BLaER1 (cell line): ENCODE data around the gene MIOX.

Experiments
- H3K27ac ChIP-seq: shearing (Covaris generic); formaldehyde crosslinking; 2 replicates; pipeline ENCODE4 v1.8.1; 2022
- H3K27me3 ChIP-seq: shearing (Covaris generic); formaldehyde crosslinking; 2 replicates; pipeline ENCODE4 v1.8.1; 2022
- H3K36me3 ChIP-seq: shearing (Covaris generic); formaldehyde crosslinking; 2 replicates; pipeline ENCODE4 v1.8.1; 2022
- H3K4me1 ChIP-seq: shearing (Covaris generic); formaldehyde crosslinking; 2 replicates; pipeline ENCODE4 v1.8.1; 2022
- H3K4me2 ChIP-seq: shearing (Covaris generic); formaldehyde crosslinking; 2 replicates; pipeline ENCODE4 v1.8.1; 2022
- H3K4me3 ChIP-seq: shearing (Covaris generic); formaldehyde crosslinking; 2 replicates; pipeline ENCODE4 v1.8.1; 2022
- H3K9ac ChIP-seq: shearing (Covaris generic); formaldehyde crosslinking; 2 replicates; pipeline ENCODE4 v1.8.1; 2022
- H3K9me3 ChIP-seq: shearing (Covaris generic); formaldehyde crosslinking; 2 replicates; pipeline ENCODE4 v1.8.1; 2022
- H4K20me1 ChIP-seq: shearing (Covaris generic); formaldehyde crosslinking; 2 replicates; pipeline ENCODE4 v1.8.1; 2022
- Cebpa-rat ChIP-seq: shearing (Covaris generic); IDR thresholded peaks from 2 replicates; pipeline ENCODE4 v1.8.1; 2022

The MIOX gene

GRCh38 chr22:50488886-50489285 lies 2.2 kb downstream of the MIOX start:
- H3K4me1 ChIP-seq = peaks cover 69% of the 10 kb centered on the region
- H3K27ac ChIP-seq = no peak overlapping the region
- TF ChIP-seq Cebpa-rat = no peak
- no peak overlapping the region for H3K4me3 ChIP-seq
- H3K36me3 ChIP-seq = no peaks in the 10 kb centered on the region
- peaks cover 7% of the 10 kb centered on the region; the same call in 1 of the 2 replicates for H4K20me1 ChIP-seq
- no peak overlapping the region for H3K4me2 ChIP-seq
- no peaks in the 10 kb centered on the region for H3K9me3 ChIP-seq
- no peak overlapping the region for H3K9ac ChIP-seq
- no peaks in the 10 kb centered on the region for H3K27me3 ChIP-seq

DNA sequence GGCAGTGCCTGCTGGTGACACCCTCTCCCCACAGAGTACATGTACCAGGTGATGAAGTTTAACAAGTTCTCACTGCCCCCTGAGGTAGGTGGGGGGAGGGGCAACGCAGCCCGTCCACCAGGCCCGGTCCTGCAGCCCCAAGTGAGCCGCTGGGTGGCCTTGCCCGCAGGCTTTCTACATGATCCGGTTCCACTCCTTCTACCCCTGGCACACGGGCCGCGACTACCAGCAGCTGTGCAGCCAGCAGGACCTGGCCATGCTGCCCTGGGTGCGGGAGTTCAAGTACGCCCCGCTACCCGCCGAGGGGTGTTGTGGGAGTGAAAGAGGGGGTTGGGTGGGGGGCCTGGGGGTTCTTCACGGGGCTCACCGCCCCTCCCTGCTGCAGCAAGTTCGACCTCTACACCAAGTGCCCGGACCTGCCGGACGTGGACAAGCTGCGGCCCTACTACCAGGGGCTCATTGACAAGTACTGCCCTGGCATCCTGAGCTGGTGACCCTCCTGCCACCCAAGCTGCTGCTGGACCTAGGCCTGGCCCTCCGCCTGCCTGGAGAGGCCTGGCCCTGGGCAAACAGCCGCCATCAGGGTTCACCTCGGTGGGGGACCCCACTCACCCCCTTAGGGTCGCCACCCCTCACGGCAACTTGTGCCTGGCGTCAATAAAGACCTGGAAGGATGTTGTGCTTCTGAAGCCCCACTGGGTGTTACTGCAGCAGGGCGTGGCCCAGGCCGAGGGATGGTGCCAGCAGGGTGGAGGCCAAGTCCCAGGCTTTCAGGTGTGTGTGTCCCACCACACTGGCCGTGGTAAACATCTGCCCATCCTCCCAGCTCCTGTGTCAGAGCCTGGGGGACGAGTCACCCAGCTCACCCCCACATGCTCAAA lies 2.9 kb downstream of the MIOX start:
- no peak overlapping the region for H3K9ac ChIP-seq
- H3K9me3 ChIP-seq = no peaks in the 10 kb centered on the region
- H3K27me3 ChIP-seq = no peaks in the 10 kb centered on the region
- H3K27ac ChIP-seq = no peak overlapping the region
- no peaks in the 10 kb centered on the region for H3K36me3 ChIP-seq
- peaks cover 62% of the 10 kb centered on the region for H3K4me1 ChIP-seq
- peak overlapping the region; percentile 82 for H3K4me2 ChIP-seq
- peaks cover under 1% of the 10 kb centered on the region; the same call in 1 of the 2 replicates for H4K20me1 ChIP-seq
- no peak for TF ChIP-seq Cebpa-rat
- H3K4me3 ChIP-seq = no peak overlapping the region

DNA sequence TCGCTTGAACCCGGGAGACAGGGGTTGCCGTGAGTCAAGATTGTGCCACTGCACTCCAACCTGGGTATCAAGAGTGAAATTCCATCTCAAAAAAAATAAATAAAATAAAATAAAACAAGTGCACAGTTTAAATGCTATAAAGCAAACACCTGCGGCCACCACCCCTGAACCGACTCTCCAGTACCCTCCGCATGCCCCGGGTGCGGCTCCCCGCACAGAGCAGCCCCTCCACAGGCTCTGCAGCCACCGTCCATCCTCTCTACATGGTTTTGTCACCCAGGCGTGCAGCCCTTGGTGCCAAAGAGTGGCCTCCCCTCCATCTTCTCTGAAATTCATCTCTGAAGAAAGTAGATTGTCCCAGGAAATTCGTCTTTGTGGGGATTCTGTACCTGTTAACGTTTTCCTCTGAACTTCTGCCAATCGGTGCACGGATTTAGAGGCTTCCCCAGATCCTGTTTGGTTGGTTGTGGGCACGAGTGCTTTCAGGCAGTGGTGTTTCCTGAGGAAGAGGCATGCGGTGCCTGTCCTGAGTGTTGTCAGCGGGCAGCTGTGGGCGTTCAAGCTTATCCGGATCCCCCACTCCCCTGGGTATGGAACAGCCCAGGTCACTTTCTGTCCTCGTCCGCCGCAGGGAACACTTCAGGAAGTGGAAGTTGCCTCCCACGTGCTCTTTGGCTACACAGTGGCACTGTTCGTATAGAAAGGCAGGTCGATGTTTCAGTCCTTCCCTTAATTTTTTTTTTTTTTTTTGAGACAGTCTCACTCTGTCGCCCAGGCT lies 4.1 kb downstream of the MIOX start:
- H3K27ac ChIP-seq = peak overlapping the region; percentile 48; the same call in 1 of the 2 replicates
- H3K4me2 ChIP-seq = peak overlapping the region; percentile 82
- H4K20me1 ChIP-seq = no peaks in the 10 kb centered on the region

GRCh38 chr22:50497093-50497492 lies 10.4 kb downstream of the MIOX start:
- no peak for TF ChIP-seq Cebpa-rat
- Histone ChIP-seq H3K4me2 (no peak overlapping the region), H3K4me1 (peaks cover 43% of the 10 kb centered on the region), H3K9ac (no peak overlapping the region), H3K9me3 (no peaks in the 10 kb centered on the region), H3K27me3 (no peaks in the 10 kb centered on the region), H3K36me3 (peaks cover 4% of the 10 kb centered on the region), H4K20me1 (no peaks in the 10 kb centered on the region), H3K27ac (no peak overlapping the region), H3K4me3 (no peak overlapping the region)

More for the DNA sequence above, 4.1 kb downstream of the MIOX start:
- Histone ChIP-seq H3K4me1 (peaks cover 55% of the 10 kb centered on the region), H3K4me3 (peak overlapping the region; percentile 19; the same call in 1 of the 2 replicates), H3K36me3 (no peaks in the 10 kb centered on the region), H3K9ac (peak overlapping the region; percentile 19; the same call in 1 of the 2 replicates), H3K9me3 (no peaks in the 10 kb centered on the region), H3K27me3 (no peaks in the 10 kb centered on the region)
- no peak for TF ChIP-seq Cebpa-rat

DNA sequence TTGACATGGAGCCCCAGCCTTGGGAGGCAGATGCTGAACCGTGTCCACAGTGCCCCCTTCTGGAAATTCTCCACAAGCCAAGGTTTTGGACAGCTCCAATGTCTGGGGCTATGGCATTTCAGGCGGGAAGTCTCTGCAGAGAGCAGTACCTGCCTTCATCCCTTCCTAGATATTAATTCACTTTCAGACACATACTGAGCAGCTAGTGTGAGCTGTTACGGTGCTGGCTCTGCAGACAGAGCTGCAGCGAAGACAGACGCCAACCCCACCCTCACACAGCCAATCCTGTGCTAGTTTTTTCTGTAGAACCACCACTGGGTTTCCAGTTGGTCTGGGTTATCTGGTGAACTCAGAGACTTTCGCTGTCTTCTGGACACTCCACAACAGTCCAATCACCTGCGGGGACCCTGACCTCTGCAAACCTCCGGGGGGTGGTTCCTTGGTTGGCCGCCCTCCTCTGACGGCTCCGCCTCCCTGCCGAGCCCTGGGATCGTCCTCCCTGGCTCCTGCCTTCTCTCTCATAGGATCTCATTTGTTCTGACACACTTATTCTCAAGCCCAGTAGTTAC lies 11.7 kb downstream of the MIOX start:
- Histone ChIP-seq H3K27ac (no peak overlapping the region), H3K4me3 (no peak overlapping the region), H4K20me1 (peaks cover 13% of the 10 kb centered on the region; the same call in 1 of the 2 replicates), H3K4me2 (peak overlapping the region; percentile 73), H3K27me3 (no peaks in the 10 kb centered on the region), H3K9me3 (no peaks in the 10 kb centered on the region), H3K9ac (peak overlapping the region; percentile 40; the same call in 1 of the 2 replicates), H3K4me1 (peaks cover 52% of the 10 kb centered on the region), H3K36me3 (peaks cover 17% of the 10 kb centered on the region)
- TF ChIP-seq Cebpa-rat = no peak

DNA sequence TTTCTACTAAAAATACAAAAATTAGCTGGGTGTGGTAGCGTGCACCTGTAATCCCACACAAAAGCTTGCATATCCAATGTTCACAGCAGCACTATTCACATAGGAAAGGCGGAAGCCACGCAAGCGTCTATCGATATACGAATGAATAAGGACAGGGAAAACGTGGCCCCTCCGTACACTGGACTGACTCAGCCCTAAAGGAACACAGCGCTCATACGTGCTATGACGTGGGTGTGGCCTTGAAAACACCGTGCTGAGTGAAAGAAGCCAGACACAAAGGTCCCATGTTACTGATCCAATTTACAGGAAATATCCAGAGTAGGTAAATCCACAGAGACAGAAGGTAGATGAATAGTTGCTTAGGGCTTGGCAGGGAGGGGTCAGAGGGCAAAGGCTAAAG lies 13.8 kb downstream of the MIOX start:
- Histone ChIP-seq H3K27me3 (no peaks in the 10 kb centered on the region), H3K9me3 (no peaks in the 10 kb centered on the region), H3K4me2 (no peak overlapping the region), H3K4me3 (no peak overlapping the region), H3K27ac (no peak overlapping the region), H4K20me1 (peaks cover 22% of the 10 kb centered on the region), H3K4me1 (peaks cover 60% of the 10 kb centered on the region), H3K9ac (no peak overlapping the region), H3K36me3 (peaks cover 28% of the 10 kb centered on the region)
- TF ChIP-seq Cebpa-rat = no peak

- no peaks in the 10 kb centered on the region for H3K27me3 ChIP-seq
- H3K4me1 ChIP-seq = peaks cover 60% of the 10 kb centered on the region
- no peak overlapping the region for H3K4me3 ChIP-seq
- no peak overlapping the region for H3K27ac ChIP-seq
- no peak overlapping the region; the same call in 1 of the 2 replicates for H3K9ac ChIP-seq
- H3K4me2 ChIP-seq = no peak overlapping the region
- H3K9me3 ChIP-seq = no peaks in the 10 kb centered on the region
- no peak for TF ChIP-seq Cebpa-rat
- peaks cover 35% of the 10 kb centered on the region for H3K36me3 ChIP-seq
- H4K20me1 ChIP-seq = peaks cover 38% of the 10 kb centered on the region
Observed at GRCh38 chr22:50502096-50502495, 15.4 kb downstream of the MIOX start.

GRCh38 chr22:50502628-50503474 lies 16.2 kb downstream of the MIOX start:
- H3K9ac ChIP-seq = no peak overlapping the region; the same call in 1 of the 2 replicates
- no peak overlapping the region for H3K4me3 ChIP-seq
- no peaks in the 10 kb centered on the region for H3K27me3 ChIP-seq
- no peaks in the 10 kb centered on the region for H3K9me3 ChIP-seq
- no peak overlapping the region for H3K4me2 ChIP-seq
- TF ChIP-seq Cebpa-rat = no peak
- H4K20me1 ChIP-seq = peaks cover 39% of the 10 kb centered on the region
- peaks cover 54% of the 10 kb centered on the region for H3K4me1 ChIP-seq
- H3K27ac ChIP-seq = peak overlapping the region; percentile 22; the same call in 1 of the 2 replicates
- peaks cover 35% of the 10 kb centered on the region for H3K36me3 ChIP-seq
